GM21825 (cell line): ENCODE data around the gene TARS2.

ENCODE experiments used
- ATAC-seq: cut with Tn5 transposase; IDR thresholded peaks from one replicate; pipeline ENCODE4 v1.9.1; 2021; ENCODE audit warnings: mild to moderate bottlenecking, moderate library complexity; ENCODE audit not compliant: unreplicated experiment

Gene TARS2

DNA sequence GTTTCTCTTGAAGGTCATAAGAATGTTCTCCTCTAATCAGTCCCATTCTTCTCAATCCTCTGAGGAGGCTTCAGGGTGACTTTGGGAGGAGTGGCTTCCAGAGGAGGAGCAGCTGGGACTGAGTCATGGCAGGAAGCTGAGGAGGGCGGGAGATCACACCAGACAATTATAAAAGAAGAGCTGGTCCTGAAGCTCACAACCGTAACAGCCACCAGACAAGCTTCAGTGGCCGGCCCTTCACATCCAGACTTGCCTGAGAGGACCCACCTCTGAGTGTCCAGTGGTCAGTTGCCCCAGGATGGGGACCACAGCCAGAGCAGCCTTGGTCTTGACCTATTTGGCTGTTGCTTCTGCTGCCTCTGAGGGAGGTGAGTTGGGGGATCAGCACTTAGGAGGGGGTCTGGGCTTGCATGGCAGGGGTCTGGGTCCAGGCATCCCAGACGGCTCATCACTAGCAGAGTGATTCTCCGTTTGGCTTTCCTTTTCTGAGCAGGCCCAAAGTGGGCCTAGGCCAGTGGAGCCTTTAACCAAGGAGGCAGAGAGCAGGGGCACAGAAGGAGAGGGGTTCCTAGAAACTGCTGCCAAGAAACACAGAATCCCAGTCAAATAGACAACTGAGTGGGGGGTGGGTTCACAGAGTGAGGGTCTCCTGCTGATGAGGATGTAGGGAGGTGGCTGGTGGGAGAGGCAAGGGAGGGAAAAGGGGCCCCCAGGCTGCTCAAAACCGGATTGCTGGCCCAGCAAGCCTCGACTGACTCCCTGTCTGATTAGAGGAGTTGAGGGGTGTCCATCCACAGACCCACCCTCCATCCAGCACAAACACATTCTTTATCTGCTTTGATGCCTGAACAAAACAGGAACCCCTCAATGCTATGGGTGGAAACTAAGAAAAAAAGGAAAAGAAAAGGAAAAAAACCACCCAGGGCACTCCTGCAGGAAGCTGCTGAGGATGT is 21.0 kb downstream of the TARS2 start, which contains the start of gene ECM1:
Gene ECM1 (plus strand): TSS at position 198 of the 953 bp plus-strand sequence. CDS start 101 bp downstream, at position 299.
- no peak for ATAC-seq

DNA sequence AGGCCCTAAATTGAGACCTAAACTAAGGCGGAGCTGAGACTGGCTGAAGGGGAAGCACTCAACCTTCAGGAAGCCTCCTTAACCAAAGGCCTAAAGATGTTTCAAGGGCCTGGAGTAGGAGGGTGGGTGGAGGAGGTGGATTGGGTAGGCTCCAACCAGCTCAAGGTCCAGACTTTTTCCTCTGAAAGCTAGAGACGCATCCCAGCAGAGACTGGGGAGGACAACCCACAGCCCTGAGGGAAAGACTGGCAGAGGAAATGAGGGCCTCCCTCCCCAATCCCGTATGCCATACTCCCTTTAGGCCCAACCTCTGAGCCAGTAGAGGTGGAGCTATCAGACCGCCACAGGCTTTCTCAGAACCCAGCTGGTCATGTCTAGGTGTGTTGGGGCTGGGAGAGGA is 21.8 kb downstream of the TARS2 start:
- no peak for ATAC-seq

DNA sequence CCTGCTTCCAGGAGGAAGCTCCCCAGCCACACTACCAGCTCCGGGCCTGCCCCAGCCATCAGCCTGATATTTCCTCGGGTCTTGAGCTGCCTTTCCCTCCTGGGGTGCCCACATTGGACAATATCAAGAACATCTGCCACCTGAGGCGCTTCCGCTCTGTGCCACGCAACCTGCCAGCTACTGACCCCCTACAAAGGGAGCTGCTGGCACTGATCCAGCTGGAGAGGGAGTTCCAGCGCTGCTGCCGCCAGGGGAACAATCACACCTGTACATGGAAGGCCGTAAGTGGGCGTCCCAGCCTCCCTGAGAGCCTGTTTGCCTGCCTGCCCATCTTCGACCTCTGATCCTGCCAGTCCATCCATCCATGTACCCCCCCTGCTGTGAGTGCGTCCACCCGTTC is 24.3 kb downstream of the TARS2 start:
- ATAC-seq: no peak

DNA sequence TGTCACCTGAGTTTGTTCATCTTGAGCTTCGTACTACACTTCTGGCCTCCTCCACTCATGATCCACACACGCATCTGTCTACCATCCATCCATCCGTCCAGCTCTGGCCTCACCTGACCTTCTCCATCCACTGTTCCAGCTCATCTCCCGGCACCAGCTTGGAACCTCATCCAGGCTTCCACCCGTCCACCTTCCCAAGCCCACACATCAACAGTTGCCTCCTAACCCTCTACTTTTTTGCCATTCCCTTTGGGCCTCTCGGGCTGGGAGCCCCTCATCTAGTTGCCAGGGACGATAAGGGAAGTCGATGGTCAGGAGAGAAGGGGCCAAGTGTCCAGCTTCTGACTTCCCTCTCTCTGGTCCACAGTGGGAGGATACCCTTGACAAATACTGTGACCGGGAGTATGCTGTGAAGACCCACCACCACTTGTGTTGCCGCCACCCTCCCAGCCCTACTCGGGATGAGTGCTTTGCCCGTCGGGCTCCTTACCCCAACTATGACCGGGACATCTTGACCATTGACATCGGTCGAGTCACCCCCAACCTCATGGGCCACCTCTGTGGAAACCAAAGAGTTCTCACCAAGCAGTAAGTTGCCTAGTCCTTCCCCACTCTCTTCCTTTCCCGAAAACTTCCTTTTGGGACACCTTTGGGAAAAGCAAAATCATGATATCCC is 24.9 kb downstream of the TARS2 start:
- no peak for ATAC-seq

DNA sequence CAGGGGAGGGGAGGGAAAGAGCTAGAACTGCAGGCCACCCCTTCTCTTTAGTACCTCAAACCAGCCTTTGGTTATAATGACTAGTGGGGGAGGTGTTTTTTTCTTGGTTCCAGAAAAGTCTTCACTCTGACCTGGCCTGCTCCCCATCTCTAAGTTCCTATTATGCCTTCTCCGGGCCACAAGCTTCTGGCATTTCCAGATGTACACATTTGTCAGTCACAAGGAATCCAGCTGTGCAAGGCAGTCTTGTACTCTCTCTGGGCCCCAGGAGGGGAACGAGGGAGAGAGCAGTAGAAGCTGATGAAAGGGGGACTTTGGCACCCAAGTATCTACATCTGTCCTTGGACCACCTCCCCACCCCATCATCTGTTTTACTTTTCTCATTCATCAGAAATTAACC is 25.6 kb downstream of the TARS2 start:
- ATAC-seq: no peak

DNA sequence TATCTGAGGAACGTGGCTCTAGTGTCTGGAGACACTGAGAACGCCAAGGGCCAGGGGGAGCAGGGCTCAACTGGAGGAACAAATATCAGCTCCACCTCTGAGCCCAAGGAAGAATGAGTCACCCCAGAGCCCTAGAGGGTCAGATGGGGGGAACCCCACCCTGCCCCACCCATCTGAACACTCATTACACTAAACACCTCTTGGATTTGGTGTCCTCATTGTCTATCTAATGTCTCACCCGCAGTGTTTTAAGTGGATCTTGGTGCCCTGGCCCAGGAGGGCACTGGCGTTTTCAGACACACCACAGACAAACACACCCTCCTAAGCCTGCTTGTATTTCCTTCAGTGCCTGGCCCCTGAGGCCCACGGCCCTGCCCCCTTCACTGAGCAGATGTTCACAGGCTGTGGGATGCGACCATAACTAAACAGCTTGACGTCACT is 26.2 kb downstream of the TARS2 start:
- ATAC-seq: no peak

DNA sequence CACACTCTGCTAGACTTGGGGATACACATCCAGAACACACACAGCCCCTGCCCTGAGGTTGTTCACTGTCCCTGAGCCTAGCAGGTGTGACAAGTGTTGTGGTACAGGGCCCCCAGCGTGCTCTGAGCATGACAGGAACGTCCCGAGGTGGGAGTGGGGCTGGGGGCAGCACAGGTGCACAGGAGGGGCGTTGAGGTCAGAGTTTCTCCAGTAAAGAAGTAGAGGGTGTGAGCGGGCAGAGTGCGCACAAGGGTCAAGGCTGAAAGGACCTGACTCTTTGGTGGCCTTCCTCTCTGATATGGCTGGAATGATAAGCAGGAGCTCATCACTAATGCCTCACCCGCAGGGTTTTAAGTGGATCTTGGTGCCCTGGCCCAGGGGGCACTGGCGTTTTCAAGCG is 27.0 kb downstream of the TARS2 start:
- no peak for ATAC-seq

DNA sequence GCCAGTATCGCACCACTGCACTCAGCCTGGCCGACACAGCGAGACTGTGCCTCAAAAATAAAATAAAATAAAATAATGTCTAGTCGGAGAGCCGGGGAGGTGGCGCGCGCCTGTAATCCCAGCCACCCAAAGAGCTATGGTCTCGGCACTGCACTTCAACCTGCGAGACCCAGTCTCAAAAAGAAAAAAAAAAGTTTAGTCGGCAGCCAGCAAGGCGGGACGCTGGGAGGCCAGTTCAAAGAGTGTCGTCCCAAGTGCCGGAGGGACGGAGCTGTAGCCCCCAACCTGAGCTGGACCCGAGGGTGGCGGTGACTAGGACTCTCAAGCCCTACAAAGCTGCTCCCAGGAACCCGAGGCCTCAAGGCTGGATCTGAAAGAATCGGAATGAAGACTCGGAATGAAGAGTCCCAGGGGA is 27.7 kb downstream of the TARS2 start:
- peak; percentile 10 for ATAC-seq

DNA sequence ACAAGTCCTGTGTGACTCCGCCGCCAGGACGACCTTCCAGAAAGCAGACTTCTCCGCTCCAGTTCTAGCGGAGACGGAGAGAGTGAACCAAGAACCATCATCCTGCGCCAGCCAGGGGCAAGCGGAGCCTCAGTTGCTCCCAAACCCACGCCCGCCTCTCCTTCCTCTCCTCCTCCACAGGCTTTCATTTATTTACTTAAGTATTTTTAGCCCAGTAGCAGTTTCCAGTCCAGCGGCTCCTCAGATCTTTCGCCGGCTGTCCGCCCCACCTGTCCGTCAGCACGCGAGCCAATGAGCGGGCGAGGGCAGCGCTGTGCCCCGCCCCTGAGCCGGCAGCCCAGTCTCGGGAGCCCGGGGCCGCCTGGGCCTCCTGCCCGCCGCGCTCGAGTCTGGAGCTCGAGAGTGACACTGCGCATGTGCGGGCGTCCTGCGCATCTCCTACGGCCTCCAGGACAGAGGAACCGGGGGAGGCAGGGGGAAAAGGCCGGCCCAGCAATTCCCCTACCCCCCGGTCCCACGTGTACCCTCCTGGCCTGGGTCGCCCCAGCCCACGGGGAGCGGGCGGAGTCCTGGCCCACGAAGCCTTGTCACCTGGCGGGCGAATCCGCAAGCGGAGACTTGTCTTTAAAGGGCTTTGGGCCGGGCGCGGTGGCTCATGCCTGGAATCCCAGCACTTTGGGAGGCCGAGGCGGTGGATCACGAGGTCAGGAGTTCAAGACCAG is 28.3 kb downstream of the TARS2 start, which contains the start of gene FALEC:
Gene FALEC (plus strand): TSS at position 425 of the 722 bp plus-strand sequence.
- ATAC-seq: peak; percentile 93

DNA sequence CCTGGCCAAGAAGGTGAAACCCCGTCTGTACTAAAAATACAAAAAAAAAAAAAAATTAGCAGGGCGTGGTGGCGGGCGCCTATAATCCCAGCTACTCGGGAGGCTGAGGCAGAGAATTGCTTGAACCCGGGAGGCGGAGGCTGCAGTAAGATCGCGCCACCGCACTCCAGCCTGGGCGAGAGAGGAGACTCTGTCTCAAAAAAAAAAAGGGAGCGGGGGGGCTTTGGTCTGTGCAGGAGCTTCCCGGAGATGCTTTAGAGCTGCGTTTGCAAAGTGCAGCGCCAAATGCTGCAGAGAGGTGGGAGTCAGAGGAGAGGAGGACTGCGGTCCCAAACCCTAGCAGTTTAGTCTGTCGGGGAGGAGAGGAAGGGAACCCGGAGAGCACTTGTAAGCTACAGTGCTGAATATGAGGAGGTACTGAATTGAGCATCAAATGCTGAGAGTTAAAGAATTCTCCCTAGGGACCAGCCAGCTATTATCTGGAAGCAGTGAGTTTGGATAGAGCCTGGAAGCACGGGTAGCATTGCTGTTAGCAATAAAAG is 28.9 kb downstream of the TARS2 start:
- no peak for ATAC-seq

DNA sequence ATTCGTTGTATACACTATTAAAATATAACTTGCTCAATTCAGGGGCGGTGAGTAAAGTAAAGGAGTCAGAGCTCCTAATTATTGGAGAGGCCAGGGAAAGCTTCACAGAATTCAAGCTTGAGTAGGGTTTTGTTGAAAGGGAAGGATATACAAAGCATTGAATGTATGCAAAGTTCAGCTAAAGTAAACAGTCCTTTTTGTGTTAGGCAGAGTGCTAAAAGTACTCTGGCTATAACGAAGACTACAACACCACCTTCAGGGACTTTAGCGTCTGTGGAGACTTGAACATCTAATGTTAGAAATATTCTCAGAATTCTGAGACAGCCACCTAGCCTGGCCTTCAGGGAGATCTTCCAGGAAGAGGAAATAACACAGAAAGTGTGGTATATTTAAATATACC is 29.4 kb downstream of the TARS2 start:
- ATAC-seq: no peak

DNA sequence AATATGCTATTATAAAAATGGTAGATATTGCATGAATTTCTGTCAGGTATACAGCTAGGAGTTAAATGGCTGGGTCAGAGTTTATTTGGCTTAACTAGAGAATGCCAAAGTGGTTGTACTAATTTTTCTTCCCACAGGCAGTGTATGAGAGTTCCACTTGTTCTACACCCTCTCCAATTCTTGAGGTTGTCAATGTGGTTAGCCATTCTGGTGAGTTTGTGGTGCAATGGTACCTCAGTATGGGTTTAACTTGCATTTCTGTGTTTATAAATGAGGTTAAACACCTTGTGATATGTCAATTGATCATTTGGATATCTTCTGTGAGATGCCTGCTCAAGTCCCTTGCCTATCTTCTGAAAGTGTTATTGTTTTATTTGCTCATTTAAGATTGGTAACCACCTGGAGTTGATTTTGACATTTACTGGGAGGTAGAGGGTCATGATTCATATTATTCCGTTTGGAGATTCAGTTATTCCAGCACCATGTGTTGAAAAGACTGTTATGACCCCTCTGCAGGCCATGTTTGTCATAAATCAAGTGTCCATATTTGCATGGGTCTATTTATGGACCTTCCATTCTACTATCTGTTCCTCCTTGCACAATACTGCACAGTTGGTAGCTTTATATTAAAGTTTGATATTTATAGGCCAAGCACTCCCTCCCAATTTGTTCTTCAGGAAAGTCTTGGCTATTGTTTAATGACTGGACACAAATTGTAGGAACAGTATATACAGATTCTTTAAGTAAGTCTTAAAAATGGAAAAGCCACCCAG is 34.2 kb downstream of the TARS2 start:
- ATAC-seq: no peak

DNA sequence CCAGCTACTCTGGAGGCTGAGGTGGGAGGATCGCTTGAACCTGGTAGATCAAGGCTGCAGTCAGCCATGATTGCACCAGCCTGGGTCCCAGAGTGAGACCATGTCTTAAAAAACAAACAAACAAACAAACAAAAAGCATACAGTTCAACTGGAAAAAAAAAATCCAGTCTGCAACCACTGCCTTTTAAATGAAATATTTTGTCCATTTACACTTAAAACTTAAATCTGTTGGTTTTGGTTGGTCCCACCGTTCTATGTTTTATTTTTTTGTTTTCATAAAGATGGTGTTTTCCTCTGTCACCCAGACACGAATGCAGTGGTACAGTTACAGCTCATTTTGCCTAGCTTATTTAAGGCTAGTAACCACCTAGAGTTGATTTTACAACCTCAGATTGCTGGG is 38.1 kb downstream of the TARS2 start:
- ATAC-seq: no peak

DNA sequence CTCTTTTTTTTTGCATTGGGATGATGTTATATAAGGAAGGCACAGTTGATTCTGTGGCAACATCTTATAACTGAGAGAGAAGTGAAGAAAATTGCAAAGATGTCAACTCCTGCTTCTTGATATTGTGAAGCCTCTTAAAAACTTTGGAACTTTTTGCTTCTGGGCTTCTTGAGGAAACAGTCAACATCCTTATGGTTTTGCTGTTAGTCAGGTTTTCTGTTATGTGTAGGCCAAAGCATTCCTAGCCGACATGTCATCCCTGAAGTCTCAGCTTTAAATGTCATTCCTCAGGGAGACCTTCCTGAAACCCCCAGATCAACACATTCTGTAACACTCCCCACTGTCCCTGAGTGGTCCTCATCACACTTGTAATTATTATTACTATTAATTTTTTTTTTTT is 41.0 kb downstream of the TARS2 start:
- no peak for ATAC-seq

DNA sequence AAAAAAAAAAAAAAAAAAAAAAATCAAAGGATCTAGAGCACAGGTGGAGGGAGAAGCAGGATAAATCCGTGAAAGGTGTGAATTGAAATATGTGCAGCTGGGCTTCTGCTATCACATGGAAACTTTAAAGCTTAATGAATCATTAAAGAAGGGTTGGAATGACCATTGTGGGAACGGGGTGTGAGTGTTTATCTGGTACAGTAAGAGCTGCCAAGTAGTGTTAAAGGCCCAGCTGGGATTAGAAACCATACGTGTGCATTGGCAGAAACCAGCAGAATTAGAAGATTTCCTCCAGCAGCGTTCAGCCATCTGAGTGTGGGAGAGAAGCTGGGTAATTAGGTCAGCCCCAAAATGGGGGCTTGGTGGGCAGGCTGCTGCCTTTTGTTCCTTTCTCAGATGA is 41.8 kb downstream of the TARS2 start:
- ATAC-seq: no peak

DNA sequence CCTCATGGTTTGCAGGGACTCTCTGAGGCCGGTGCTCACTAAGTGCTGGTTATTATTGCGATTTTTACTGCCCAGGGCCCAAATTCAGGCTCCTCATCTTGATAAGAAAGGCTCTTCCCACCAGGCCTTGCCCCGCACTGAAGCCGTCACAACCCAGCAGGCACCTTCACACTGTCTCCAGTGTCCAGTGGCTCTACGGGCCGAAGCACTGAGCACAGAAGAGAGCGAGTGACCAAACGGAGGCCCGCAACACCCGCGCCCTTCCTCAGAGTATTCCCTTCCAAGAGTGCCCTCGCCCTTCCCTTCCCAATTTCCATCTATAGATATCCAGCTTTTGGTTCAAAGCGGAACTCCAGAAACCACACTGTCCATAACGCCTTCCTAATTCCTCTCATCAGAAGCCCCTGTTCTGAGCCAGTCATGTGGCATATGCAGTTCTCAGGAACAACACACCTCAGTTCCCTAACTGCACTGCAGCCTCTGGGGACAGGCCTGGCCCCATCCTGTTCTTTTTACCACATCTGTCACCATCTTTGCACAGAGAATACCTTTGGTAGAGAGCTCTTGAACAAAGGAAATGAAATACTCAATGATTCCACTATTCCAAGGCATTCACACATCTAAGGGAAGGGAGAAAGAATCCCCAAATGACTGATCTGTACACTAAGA is 43.4 kb downstream of the TARS2 start:
- no peak for ATAC-seq

DNA sequence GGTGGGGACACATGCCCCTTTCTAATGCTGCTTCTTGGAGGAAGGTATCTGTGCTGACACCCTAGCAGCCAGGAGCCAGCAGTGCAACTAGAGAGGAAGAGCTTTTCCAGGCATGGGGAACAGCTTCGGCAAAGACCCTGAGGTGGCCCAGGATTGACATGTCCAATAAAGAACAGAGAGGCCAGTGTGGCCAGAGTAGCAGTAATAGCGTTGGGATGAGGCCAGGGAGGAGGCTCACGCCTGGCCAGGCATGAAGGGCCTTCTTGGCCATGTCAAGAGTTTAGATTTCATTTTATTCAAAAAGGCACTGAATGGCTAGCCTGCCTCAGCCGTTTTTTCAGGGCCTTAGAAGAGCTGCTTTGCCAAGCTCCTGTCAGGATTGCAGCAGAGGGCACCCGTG is 45.6 kb downstream of the TARS2 start:
- no peak for ATAC-seq

DNA sequence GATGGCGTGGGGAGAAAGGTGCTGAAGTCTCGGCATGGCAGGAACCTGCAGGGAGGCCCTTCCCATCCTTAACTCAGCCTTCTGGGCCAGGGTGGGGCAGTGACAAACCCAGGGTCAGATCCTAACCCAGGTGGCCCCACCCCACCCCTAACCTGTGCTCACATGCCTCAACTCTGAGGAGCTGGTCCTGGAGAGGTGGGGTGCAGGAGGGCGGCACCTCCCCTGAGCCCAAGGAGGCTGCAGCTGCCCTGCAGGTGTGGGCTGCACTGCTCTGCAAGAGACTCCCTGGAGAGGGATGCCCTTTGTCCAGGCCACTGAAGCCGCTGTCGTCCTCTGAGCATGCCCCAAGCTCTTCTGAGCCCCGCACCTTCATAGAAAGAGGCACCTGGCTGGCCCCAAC is 46.8 kb downstream of the TARS2 start:
- ATAC-seq: no peak

DNA sequence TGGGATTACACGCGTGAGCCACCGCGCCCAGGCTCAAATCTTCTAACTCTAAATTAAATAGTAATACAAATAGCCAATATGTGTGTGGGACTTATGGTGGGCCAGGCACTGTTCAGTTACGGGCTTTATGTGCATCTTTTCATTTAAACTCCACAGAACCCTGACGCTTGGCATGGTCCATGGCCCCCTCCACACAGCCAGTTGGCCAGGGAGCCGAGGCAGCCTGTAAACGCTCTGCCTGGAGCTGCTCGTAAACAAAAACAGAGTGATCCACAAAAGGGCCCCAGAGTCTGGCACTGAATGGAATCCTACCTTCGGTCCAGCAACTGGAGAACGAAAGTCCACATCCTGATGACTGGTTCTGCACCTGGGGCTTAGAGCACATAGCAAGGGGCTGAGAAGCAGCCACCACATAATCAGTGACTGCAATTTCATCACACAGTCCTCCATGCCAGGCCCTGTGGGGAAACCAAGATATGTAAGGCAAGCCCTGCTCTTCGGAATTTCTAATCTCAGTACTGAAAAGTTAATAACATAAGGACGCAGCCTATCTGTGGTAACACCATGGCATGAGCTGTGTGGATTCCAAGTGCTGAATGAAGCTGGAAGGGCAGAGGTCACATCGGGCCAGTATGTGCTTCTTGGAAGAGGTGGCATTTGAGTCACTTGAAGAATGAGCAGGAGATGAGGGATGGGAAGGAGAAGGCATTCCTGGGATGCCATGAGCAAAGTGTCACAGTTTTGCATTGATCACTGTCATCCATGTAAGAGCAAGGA is 48.5 kb downstream of the TARS2 start:
- ATAC-seq: no peak
